Body of pancreas (tissue), 4 donors: ENCODE measurements around the gene MYL3.

Experiments
- POLR2A ChIP-seq, 3 donors: fragments of 450-650 bp; IDR thresholded peaks; one replicate each; pipeline ENCODE4 v1.6.1; 2016; ENCODE audit warnings: antibody characterized with exemption in 3 of 3, mild to moderate bottlenecking in 2 of 3
- TF ChIP-seq, protein P1 (sequence below), 7 experiments: fragments of 450-650 bp in 4 of 7; fragments of 200-600 bp in 3 of 7; sonication (generic) in 3 of 7; IDR thresholded peaks; one replicate each; pipeline ENCODE4 v1.5.1; 2016 to 2019; ENCODE audit warnings: antibody characterized with exemption in 7 of 7

DNA sequence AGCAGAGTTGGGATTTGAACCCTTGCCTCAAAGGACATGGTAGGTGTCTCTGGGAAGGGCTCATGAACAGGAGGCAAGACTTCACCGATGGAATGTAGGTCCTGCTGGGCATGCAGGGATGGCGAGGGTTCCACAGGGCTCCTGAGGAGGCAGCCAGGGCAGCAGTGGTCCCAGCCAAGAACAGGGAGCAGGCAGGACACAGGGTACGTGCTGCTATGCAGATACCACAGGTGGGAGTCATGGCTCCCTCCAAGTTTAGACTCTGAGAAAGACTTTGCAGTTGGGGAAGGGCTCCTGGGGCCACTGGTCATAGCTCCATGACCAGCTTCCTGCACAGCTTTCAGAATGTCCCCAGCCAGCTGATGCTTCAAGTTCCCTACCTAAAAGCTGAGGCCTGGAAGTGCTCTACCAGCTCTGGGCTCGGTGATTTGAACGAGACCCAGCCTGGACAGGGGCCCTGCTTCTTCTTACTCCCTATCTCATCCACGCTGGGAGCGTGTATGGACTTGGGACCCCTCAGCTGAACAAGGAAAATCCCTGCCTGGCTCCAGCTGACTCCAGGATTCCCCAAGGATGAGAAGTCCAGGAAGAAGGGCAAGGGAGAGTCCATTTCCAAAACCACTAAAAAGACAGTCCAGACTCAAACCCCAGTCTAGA is 747 bp downstream of the MYL3 start:
- TF ChIP-seq, protein P1, sequence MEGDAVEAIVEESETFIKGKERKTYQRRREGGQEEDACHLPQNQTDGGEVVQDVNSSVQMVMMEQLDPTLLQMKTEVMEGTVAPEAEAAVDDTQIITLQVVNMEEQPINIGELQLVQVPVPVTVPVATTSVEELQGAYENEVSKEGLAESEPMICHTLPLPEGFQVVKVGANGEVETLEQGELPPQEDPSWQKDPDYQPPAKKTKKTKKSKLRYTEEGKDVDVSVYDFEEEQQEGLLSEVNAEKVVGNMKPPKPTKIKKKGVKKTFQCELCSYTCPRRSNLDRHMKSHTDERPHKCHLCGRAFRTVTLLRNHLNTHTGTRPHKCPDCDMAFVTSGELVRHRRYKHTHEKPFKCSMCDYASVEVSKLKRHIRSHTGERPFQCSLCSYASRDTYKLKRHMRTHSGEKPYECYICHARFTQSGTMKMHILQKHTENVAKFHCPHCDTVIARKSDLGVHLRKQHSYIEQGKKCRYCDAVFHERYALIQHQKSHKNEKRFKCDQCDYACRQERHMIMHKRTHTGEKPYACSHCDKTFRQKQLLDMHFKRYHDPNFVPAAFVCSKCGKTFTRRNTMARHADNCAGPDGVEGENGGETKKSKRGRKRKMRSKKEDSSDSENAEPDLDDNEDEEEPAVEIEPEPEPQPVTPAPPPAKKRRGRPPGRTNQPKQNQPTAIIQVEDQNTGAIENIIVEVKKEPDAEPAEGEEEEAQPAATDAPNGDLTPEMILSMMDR (IDR thresholded peaks at IDR 0.05): no peak
- no peak for TF ChIP-seq POLR2A (IDR thresholded peaks at IDR 0.05)
